Ovary (tissue), 9 donors: ENCODE results near the gene ATP13A3. TPM values are rescaled to one million over a fixed set of nuclear protein-coding genes. Genes with fewer than 3 reads are reported as not detected.

Experiments used
- DNase-seq, 5 donors: peaks; one replicate each; pipeline ENCODE4 v3.0.0-alpha.2; 2019 to 2020
- H3K27ac ChIP-seq, 2 donors: fragments of 200-600 bp; one replicate each; pipeline versions ENCODE4 v1.5.1 to v1.8.0; 2019 to 2022
- H3K27me3 ChIP-seq: fragments of 200-600 bp; one replicate; pipeline ENCODE4 v1.8.0; 2022
- H3K36me3 ChIP-seq: fragments of 200-600 bp; sonication (generic); one replicate; pipeline ENCODE4 v1.5.1; 2019
- H3K4me1 ChIP-seq: one replicate; pipeline ENCODE4 v1.8.1; 2013; ENCODE audit warnings: mild to moderate bottlenecking, moderate library complexity; ENCODE audit not compliant: insufficient read depth
- H3K4me3 ChIP-seq: fragments of 200-600 bp; sonication (generic); one replicate; pipeline ENCODE4 v1.5.1; 2017
- H3K9me3 ChIP-seq, 2 donors: fragments of 200-600 bp in 1 of 2; sonication (generic) in 1 of 2; one replicate each; pipeline versions ENCODE4 v1.5.1 to v1.8.1; 2013 to 2019; ENCODE audit warnings: mild to moderate bottlenecking in 1 of 2, moderate library complexity in 1 of 2
- EP300 ChIP-seq: sonication (generic); formaldehyde crosslinking; IDR thresholded peaks from one replicate; pipeline ENCODE4 v1.6.1; 2017; ENCODE audit warnings: antibody characterized with exemption
- POLR2A ChIP-seq: fragments of 450-650 bp; IDR thresholded peaks from one replicate; pipeline ENCODE4 v1.6.1; 2017; ENCODE audit warnings: antibody characterized with exemption, mild to moderate bottlenecking, moderate library complexity
- WGBS, 3 donors: extraction: QIAGEN DNeasy Blood & Tissue Kit in 1 of 3; methylation state at CpG; one replicate each; pipeline versions ENCODE4 v1.1.5 to v1.1.7; 2013 to 2017; 5-methylcytosine and 5-hydroxymethylcytosine counted together
- intact Hi-C, 4 donors: fragments of 100-400 bp; cut with DNase I; formaldehyde crosslinking; loops; one replicate each; pipeline versions ENCODE4 v1.11.0 to v1.15.1; 2022 to 2023
- polyA plus RNA-seq, 2 donors: library from polyadenylated mRNA; stranded (reverse); fragments of 200-250 nt in 1 of 2; fragments of 350-450 nt in 1 of 2; fragmentation: Illumina TruSeq in 1 of 2; extraction: RNeasy Lipid Tissue Mini Kit (QIAGEN cat#74804) in 1 of 2; gene quantifications; one replicate each; pipeline ENCODE4 v1.2.3, GENCODE V29; 2013 to 2014
- total RNA-seq, 7 donors: library from RNA; depleted of rRNA in 2 of 7; stranded (reverse); fragments of >200 nt in 2 of 7; fragmentation: NEBNext Ultra II Directional in 3 of 7; extraction: Animal tissue kit (Norgen Biotek cat#: 25700) in 3 of 7; gene quantifications; one replicate each; pipeline versions ENCODE4 v1.1.0 to v1.2.4, GENCODE V29; 2016 to 2023
- TF ChIP-seq, protein P1 (sequence below), 3 donors: fragments of 450-650 bp in 2 of 3; fragments of 200-600 bp in 1 of 3; IDR thresholded peaks; one replicate each; pipeline versions ENCODE4 v1.5.1 to v1.8.0; 2016 to 2022; ENCODE audit warnings: antibody characterized with exemption in 3 of 3, mild to moderate bottlenecking in 1 of 3
- donor health status: DM: no; HTN: no; CAD: no; lungs with moderate emphysema.
- donor health status: DM: no; HTN: no; CAD: no.
- donor health status: Bipolar disorder and iron deficiency.
- donor health status: DM: yes; HTN: yes; CAD: no.
- donor health status: DM: no; HTN: no; CAD: no.
- donor health status: DM: yes; HTN: yes; CAD: no.

The ATP13A3 gene
- total and polyA plus RNA-seq, 9 donors: 13.7 to 101 (median 52.4) TPM

DNA sequence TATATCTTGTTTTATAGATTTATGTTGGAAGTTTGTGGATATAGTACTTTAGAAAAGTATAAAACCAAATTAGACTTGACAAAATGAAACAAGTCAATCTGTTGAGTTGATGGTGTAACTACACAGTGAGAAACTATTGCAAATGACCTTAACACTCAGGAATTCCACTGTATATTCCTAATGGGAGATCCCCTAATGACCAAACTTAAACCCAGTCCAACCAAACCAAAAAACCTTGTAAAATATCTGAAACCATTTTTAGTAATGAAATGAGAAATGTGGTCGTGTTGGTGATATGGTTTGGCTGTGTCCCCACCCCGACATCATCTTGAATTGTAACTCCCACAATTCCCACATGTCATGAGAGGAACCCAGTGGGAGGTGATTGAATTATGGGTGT is 31.9 kb upstream of the ATP13A3 start:
- TF ChIP-seq EP300: no peak
- no peak for TF ChIP-seq POLR2A
- TF ChIP-seq, protein P1, sequence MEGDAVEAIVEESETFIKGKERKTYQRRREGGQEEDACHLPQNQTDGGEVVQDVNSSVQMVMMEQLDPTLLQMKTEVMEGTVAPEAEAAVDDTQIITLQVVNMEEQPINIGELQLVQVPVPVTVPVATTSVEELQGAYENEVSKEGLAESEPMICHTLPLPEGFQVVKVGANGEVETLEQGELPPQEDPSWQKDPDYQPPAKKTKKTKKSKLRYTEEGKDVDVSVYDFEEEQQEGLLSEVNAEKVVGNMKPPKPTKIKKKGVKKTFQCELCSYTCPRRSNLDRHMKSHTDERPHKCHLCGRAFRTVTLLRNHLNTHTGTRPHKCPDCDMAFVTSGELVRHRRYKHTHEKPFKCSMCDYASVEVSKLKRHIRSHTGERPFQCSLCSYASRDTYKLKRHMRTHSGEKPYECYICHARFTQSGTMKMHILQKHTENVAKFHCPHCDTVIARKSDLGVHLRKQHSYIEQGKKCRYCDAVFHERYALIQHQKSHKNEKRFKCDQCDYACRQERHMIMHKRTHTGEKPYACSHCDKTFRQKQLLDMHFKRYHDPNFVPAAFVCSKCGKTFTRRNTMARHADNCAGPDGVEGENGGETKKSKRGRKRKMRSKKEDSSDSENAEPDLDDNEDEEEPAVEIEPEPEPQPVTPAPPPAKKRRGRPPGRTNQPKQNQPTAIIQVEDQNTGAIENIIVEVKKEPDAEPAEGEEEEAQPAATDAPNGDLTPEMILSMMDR (IDR thresholded peaks at IDR 0.05): no peak
- intact Hi-C loops: no loop called here
- Histone ChIP-seq H3K9me3 (no peaks in the 10 kb centered on the region), H3K4me1 (peaks cover 3% of the 10 kb centered on the region), H3K36me3 (no peaks in the 10 kb centered on the region), H3K4me3 (no peak overlapping the region), H3K27me3 (no peaks in the 10 kb centered on the region), H3K27ac (no peak overlapping the region)
- DNase-seq: no peak
- 57 to 69% (median 57%) methylated on average over 2 of the region's 2 CpGs for WGBS, 3 donors

DNA sequence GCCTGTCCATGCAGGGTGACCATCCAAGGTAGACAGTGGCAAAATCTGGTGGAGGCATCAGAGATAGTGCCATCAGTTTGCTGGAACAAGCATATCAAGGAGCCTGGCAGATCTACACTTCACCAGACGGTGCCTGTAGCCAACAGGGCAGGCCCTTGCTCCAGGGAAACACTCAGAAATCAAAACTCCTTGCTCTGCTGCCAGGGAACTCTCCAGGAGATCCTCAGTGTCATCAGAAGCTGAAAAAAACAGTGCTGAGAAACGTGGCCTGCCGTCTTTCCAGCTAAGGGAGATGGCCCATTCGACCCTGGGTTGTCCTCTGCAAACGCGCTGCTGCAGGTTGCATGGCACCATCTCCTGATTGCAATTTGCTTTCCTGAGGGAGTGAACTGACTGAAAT is 30.5 kb upstream of the ATP13A3 start:
- no peak overlapping the region for H3K27ac ChIP-seq
- no peaks in the 10 kb centered on the region for H3K9me3 ChIP-seq
- DNase-seq: no peak
- TF ChIP-seq EP300 (no peak), POLR2A (no peak)
- TF ChIP-seq, protein P1 (IDR thresholded peaks at IDR 0.05): no peak
- H3K27me3 ChIP-seq: no peaks in the 10 kb centered on the region
- H3K36me3 ChIP-seq: no peaks in the 10 kb centered on the region
- intact Hi-C loops: no loop called here
- peaks cover 3% of the 10 kb centered on the region for H3K4me1 ChIP-seq
- H3K4me3 ChIP-seq: no peak overlapping the region
- WGBS, 3 donors: 56 to 72% (median 65%) methylated on average over 6 of the region's 6 CpGs

DNA sequence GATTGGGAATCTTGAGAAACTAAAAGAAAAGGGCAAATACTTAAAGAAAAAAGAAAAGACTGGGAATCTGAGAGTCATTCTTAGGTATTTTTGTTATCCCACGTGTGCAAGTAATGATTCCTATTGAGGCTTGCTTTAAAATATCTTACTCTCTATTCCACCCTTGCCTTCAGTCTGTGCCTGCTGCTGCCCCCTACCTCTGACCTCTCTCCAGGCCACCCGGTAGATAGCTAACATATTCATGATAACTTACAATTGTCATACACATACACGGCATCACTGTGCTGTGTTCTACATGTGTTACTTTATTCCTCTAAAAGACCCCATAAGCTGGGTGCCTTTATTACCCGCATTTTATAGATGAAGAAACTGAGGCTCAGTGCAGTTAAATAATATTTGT is 27.8 kb upstream of the ATP13A3 start:
- Histone ChIP-seq H3K27me3 (no peaks in the 10 kb centered on the region), H3K9me3 (no peaks in the 10 kb centered on the region), H3K36me3 (no peaks in the 10 kb centered on the region), H3K4me3 (no peak overlapping the region), H3K4me1 (no peaks in the 10 kb centered on the region), H3K27ac (no peak overlapping the region)
- intact Hi-C loops: no loop called here
- WGBS, 3 donors: 54 to 75% (median 57%) methylated on average over 4 of the region's 4 CpGs
- no peak for DNase-seq
- no peak for TF ChIP-seq POLR2A
- TF ChIP-seq EP300: no peak
- TF ChIP-seq, protein P1 (IDR thresholded peaks at IDR 0.05): no peak

DNA sequence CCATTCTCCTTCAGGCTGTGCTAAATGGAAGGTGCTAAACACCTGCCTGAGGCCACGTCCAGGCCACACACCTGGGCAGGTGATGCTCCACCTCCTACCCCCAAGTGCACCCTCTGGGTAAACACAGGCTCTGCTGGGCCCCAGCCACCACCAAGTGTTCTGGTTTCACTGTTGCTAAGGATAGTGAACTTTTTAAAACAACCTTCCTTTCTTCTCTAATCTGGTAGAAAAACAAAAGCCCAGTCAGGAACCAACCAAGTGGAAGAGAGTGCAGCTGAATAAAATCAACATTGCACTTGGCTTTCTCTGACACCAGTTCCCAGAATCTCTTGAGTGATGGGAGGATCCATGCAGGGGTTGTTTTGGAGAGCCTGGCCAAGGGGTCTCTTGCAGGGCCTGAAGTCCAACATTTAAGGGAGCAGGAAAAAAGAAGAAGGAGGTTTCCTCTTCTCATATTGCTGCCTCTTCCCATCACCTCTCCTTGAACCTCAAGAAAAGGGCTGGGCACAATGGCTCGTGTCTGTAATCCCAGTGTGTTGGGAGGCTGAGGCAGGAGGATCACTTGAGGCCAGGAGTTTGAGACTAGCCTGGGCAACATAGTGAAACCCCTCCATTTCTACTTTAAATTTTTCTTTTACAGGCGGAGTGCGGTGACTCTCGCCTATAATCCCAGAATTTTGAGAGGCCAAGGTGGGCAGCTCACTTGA is 26.2 kb upstream of the ATP13A3 start:
- 71 to 80% (median 75%) methylated on average over 5 of the region's 5 CpGs for WGBS, 3 donors
- no peak overlapping the region for H3K4me3 ChIP-seq
- H3K27me3 ChIP-seq: no peaks in the 10 kb centered on the region
- TF ChIP-seq EP300 (no peak), POLR2A (no peak)
- TF ChIP-seq, protein P1 (IDR thresholded peaks at IDR 0.05): no peak
- H3K27ac ChIP-seq: no peak overlapping the region
- no peaks in the 10 kb centered on the region for H3K9me3 ChIP-seq
- no peaks in the 10 kb centered on the region for H3K4me1 ChIP-seq
- H3K36me3 ChIP-seq: no peaks in the 10 kb centered on the region
- DNase-seq: no peak
- intact Hi-C loops: no loop called here
